ENCODE results near the gene ERC2.

ERC2 gene

DNA sequence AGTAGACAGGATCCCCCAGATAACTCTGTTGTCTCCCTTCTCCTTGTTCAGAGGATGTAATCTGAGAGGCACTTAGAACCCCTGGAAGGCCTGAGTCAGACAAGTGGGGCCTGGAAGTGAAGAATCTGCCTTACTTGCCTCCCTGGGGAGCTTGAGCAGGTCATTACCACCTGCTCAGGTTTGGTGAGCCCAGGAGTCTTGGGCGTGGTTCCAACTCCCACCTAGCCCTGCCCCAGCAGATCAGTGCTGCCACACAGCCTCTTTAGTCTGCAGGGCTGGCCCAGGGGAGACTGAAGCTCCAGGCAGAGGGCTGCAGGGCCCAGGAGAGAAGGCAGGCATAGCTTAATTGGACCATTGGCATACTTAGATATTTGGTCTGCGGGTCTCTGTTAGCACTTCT, 230.0 kb downstream of the ERC2 start:
- DNase-seq = no peak

DNA sequence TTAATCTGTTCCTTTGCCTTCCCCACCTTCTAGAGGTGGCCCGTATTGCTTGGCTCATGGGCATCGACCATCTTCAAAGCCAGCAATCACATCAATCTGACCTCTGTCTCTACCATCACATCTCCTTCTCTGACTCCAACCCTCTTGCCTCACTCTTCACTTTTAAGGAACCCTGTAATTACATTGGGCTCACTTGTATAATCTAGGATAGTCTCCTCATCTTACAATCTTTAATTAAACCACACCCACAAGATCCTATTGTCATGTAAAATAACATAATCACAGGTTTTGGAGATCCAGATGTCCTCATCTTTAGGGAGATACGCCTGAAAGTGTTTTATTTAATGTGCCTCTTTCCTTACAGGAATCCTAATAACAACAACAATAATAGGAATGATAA, 234.5 kb downstream of the ERC2 start:
- DNase-seq = no peak

DNA sequence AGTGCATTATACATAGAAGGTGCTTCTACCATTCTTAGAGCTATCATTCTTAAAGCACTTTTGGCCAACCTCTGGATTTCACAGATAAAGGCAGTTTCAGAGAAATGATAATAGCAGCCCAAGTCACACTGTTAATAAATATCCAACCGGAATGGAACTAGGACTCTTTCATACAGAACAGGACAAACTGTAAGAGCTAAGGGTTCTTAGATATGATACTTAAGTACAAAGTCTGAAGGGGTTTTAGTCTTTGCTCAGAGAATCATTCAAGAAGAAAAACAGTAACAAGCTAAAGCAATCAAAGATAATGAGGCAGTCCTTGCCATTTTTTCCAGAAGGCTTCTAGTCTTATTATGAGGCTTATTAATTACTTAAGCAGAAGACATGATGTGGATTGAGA, 239.0 kb downstream of the ERC2 start:
- DNase-seq = no peak

DNA sequence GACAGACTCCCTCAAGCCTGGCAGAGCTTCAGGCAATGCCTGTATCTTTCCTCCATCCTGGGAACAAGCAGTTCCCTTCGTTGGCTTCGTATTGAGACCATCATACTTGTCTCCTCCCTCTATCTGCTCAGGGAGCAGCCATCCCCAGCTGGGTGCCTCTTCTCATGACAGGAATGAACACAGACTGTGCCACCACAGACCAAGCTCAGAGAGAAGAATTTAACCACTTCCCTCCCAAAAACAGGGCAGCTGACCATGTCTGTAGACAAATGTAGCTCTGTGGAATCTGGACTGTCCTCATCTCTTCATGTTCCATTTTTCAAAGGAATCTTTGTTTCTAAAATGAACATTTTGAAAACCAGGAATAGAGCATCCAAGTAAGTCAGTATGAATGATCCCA, 245.4 kb downstream of the ERC2 start:
- no peak for DNase-seq

DNA sequence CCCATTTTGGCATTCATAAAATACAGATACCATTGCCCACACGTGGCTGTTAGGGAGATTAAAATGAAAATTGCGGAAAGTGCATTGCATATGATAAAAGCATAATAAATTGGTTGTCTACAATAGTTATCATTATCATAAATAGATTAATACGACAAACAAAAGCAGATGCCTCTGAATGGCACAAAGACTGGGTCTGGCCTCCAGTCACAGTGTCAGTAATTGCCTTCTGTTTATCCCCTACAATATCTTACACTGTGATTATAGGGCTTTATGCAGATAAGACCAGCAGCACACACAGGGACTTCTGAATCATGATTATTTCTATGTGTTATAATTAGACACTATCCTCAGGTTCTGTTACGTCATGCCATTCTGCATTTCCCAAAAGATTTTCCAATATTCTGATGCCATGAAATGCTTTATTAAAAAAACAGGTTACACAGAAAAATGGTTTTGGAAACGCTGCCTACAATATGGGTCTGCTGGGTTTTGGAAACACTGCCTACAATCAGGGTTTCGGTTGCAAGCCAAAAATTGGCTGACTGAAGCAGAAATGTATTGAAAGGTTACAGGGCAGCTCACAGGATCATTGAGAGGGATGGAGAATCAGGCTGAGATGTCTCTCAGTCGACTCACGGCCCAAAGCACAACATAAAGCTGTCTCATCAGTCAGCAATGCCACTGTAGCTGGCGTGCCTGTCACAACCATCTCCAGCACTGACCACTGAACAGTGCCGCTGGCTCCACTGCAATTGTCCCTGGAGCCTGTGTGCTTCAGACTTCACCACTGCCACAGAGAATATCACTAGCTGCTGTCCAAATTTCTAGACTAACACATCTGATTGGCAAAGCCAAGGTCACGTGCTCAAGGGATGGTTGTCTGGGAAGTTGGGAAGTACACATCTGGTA, 248.1 kb downstream of the ERC2 start:
- DNase-seq = no peak

DNA sequence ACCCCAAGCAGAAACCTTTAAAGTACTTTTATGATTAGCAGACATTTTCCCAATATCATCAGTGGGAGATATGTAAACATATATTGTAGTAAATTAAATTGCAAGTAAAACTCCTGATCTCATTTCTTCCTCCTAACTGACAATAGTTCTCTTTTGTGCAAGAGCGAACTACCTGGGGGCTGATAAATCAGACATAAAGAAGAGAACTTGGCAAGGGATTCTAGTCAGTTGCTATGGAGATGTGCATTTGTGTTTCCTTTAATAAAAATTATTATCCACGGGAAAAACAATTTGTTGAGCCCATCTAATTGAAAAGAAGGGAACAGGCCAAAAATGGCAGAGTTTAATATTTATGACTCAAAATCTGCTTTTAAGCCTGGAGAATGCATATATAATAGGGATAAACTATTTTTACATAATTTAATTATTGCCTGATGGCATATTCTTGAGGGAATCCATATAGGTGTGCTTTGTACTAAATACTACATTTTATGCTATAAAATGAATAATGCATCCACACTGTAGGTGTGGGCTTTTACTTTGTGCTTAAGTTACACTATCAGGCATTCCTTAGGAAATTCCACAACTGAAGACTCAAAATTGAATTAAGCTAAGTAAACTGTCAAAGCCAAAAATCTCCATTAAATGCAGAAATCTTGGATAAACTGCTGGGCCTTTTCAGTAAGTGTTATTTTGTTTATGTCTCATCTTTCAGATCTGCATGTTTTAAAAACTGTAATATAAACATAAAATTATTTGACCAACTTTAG, 258.1 kb downstream of the ERC2 start:
- no peak for DNase-seq

DNA sequence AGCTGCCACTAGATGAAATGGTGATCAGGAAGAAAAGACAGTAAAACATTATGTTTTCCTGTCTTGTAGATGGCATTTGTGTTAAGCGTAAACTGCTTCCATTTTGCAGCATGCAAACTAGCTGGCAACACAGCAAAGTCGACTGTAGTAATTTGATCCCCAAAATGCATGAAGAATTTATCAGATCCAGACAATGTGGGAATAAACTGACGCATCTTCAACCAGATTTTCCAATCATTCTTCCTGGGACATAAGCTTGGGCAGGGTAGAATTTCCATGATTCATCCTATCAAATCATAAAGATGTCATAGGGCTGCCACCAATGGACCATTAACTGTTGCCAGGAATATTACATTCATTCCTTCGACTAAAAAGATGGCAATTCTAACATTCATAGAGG, 260.3 kb downstream of the ERC2 start:
- DNase-seq = no peak

DNA sequence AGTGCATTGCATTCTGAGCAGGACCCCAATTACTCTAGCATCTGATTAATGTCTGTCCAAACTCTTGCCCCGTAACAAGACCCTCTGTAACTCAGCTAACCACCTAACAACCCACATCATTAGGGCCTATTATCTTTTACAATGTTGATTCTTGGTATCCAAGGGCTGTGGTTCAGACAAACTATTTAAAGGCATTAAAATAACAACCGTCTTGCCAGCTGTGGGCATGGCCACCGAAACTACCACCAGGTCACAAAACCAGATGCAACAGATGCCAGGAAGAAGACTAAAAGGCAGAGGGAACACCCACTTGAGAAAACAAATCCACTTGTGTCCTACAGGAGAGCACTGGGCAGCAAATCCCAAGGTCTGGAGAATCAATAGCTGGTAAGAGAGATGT, 262.9 kb downstream of the ERC2 start:
- DNase-seq = no peak

DNA sequence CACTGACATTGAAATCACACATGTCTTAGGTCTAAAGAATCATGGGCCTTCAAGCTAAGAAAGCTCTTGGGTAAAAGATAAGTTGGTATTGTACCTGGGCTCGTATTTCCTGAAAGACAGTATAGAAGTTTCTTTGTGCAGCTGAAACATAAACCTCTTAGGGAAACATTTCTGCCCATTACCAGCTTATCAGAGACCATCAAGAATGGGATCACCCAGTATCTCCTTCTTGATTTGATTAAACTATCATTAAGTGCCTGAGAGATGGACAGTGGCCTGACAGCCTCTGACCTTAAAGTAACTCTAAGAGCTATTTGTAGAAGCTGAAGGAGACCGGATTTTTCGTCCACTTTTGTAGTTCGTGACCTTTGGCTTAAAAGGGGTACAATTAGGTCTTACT, 265.3 kb downstream of the ERC2 start:
- no peak for DNase-seq

DNA sequence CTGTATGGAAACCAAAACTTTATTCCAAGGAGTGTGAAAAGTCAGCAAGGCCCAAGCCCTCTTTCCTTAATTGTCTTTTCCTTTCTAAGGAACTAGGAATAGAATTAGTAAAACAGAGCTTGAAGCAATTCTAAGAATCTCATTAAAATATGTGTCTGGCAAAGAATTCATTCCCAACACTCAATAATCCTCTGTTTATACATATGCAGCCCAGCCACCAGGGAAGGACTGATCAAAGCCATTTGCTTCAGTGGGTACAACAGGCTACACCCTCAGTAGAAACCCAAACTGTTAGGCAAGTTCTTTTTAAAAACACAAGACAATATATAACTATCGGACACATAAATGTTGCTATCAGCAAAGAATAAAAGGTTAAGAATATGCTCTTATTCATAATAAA, 266.9 kb downstream of the ERC2 start:
- no peak for DNase-seq

DNA sequence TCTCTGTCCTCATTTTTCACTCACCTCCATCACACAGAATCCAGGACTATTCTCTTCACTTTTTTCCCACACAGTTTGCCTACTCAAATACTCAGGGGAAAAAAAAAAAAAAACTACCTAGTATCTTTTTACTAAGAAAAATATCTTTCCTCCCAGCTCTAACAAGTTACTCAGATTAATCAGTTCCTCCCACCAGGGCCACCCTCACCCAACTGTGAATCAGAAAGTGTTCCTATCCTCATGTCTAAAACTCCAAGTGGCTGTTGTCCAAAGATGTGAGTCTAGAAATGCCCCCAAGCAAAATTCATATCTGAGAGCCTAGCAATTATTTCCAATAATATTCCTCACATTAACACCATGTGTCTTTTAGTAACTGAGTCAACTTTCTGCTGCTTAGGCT, 268.0 kb downstream of the ERC2 start:
- no peak for DNase-seq

DNA sequence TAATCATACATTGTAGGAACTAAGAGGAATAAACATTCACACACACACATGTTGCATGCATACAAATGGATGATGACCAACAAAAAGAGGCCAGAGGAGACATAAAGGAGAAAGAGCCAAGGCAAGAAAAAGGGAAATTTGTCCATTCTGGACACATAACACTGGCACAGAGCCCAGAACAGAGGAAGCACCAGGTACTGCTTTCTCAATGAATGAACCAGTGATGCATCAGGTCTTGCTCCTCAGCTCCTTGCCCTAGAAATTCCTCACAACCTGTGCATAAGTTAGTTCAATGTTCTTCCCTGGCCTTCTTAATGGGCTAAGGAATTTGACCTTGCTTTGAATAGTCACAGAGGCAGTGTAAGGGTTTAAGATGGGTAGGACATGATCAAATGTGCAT, 270.3 kb downstream of the ERC2 start:
- DNase-seq = no peak

DNA sequence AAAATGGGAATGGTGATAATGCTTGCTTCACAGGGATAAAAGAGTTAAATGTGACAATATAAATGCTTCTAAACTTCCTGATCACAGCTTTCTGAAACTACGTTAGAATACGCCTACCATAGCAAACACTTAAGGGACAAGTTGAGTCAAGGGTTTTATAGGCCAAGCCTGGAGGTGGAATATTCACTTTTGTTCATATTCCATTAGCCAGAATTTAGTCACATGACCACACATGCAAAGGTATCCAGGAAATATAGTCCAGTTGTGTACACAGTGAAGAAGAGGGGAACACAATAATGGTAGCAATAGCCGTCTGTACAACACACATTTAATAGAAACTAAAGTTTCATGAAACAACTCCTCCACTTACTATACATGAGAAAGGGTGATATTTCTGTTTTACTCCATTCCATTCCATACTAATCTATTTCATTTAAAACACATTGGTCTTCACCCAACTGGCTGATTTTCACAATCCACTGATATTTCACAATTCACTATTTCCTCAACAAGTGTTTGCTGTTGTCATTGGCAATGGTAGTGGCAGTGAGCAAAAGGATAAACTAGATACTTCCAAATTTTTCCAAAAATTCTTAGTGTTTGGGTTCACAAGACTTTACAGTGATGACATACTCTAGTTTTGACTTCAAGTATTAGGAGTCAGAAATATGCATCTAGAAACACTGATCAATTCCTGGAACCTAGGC, 270.9 kb downstream of the ERC2 start:
- DNase-seq = no peak

DNA sequence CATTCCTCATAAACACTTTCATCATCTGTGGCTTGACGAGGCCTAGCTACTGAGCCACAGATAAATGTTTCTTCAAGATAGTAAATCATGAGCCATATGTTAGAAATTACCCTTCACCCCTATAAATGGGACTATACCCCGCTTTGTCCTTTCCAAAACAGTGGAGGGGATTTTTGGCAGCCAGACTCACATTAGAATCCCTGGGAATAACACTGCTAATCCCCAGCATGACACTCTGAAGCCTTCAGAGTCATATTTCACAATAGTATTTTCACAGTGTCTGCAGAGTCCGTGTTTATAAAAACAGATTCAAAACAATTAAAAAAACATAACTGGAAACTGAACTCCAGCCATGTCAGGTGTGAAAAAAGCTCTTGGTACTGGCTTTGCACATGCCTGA, 271.6 kb downstream of the ERC2 start:
- DNase-seq = no peak

DNA sequence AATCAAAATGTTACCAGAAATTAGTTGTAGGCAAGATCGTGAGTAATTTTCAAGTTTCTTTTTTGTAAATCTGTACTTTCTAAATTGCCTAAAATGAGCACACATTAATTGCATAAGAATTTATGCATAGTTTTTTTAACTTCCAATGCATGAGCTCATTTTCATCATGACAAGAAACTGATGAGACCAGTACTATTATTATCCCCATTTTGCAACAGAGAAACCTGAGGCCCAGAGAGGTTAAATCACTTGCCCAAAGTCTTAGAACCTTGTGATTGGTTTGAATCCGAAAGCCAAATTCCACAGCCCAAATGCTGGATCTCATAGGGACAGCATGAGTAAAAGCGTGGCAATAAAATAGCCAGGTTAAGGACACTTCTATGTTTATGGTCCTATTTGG, 274.7 kb downstream of the ERC2 start:
- no peak for DNase-seq

DNA sequence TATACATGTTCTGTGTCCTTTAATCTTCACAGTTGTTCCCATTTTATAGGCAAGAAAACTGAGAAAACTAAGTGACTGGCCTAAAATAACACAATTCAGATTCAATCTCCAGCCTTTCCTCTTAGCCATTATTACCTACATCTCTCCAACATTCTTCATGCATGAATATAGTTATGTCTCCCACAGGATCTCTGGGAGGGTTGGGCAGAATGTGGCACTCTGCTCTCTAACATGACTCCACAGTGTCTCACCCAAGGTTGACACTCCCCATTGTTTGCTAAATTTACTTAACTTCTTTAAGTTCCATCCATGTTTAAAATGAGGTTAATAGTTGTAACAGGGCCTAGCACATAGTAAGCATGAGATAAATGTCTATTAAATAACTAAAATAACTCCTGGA, 276.3 kb downstream of the ERC2 start:
- no peak for DNase-seq

DNA sequence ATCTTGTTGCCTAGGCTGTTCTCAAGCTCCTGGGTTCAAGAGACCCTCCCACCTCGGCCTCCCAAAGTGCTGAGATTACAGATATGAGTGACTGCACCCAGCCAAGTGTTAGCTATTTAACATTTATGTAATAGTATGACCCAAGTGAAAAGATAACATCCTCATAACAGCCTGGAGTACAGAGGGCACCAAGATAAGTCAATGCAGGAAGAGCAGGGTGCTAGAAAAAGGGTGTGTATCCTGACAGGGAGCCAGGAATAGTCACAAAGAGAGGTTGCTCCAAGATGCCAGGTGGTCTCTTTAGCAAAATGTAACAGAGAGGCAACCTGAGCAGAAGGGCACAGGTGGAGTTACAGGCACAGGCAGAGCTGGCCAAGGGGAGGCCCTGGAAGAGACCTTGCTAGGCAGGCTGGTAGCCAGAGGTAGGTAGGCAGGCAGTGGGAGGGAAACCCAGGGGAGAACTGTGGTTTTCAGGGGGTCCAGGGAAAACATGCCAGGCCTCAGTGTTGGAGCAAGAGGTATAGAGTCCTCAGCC, 277.4 kb downstream of the ERC2 start:
- DNase-seq = no peak

DNA sequence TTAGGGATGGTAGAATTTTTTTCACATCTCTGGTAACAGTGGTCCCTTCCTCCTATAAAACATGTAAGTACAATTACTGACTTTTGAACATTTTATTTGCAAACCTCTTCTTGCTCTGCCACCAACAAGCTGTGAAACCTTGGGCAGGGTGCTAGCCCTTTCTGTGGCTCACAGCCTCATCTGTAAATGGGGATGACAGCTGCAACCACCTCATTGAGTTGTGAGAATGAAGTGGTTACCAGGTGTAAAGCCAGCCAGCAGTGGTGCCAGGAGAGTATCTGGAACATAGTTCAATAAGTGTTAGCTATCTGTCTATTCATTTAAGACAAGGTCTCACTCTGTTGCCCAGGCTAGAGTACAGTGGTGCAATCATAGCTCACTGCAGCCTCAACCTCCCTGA, 278.1 kb downstream of the ERC2 start:
- no peak for DNase-seq

DNA sequence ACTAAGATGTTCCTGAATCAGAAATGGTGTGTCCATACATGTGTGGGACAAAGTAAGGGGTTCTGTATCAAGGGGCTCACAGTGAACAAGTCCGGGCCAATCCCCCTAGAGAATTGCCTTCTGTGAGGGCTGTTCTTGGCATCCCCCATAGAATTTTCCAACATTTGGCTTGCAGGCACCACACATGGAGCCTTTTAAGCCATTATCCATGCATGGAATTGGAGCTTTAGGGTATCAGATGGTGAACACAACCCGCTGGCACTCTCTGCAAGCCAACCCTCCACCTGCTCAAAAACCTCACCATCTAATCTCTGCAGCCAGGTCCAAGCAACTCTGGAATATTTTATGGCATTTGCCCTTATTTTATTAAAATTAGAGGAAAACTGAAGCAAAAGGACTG, 278.7 kb downstream of the ERC2 start:
- DNase-seq = no peak

DNA sequence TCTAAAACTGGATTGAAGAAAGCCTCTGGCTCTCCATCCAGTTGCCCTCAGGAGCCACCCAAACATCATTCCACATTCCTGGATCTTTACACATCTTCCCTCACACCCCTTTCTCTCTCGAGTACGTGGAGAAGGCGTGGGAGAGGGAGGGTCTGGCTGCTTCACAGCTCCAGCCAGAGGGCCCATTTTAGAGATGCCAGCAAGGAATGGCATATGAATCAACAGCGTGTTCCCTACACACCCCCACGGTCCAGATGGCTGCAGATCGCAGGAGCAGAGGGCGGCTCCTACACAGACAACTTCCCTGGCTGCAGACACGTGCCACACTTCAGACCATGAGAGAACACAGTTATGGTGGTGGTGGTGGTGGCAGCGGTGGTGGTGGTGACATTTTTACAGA, 280.1 kb downstream of the ERC2 start:
- no peak for DNase-seq

DNA sequence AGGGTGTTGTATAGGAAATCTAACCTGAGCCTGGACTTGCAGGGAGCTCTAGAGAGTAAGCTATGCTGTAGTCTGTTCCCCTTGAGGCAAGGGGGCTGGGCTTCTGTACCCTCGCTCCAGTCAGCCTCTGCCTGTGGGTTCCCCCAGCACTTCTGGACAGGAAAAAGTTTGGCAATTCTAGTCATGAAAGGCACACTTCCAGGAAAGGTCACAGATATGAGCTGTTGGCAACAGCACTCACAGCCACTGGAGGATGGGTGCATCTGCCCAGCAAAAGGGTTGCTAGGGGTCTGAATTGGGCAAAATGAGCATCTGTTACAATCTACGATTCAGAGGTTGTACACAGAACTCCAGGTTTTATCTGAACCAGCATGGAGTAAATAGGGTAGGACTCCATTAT, 281.2 kb downstream of the ERC2 start:
- DNase-seq = no peak

DNA sequence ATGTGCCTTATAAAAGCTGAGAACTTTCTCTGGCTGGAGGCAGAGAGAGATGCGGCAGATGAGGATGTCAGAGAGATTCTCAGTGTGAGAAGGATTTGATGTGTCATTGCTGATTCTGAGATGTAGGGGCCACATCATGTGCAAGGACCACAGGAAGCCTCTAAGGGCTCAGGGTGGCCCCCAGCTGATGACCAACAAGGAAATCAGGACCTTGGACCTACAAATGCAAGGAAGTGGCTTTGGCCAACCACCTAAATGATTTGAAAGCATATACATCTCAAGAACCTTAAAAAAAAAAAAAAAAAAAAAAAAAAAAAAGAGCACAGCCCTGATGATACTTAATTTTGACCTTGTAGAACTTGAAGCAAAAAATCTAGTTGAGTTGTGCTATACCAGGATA, 282.4 kb downstream of the ERC2 start:
- no peak for DNase-seq

DNA sequence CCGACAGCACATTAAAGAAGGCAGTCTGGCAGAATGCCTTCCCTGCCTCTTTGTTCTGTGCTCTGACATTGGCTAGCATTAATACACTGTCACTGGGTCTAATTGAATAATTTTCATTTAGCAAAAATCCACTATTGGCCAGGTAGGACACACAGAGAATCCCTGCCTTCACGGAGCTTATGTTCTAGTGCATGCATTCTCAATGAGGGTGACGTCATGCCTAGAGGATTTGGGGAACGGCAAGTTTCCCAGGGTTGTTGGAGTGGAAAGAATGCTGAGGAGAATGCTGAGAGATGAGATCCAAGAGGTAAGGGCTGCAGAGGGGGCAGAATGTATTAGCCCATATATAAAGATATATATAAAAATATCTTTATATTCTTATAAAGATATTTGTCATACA, 284.7 kb downstream of the ERC2 start:
- no peak for DNase-seq

DNA sequence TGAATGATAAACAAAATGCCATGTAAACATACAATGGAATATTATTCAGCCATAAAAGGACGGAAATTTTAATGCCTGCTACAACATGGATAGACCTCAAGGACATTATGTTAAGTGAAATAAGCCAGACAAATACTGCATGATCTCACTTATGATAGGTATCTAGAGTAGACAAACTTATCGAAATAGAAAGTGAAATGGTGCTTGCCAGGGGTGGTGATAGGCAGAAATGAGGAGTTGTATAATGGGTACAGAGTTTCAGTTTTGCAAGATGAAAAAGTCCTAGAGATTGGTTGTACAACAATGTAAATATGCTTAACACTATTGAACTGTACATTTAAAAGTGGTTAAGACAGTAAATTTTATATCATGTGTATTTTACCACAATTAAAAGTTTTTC, 287.8 kb downstream of the ERC2 start:
- no peak for DNase-seq

Data from hippocampal formation (tissue), 2 donors.